SU-DHL-6 (cell line): ENCODE data around the gene PLD5.

Experiments used
- H2AFZ ChIP-seq: fragments of 200-600 bp; sonication (generic); 2 replicates; pipeline ENCODE4 v1.6.1; 2014; ENCODE audit warnings: low read depth, mild to moderate bottlenecking, moderate library complexity, mixed read lengths, antibody characterized with exemption, low read length; ENCODE audit not compliant: severe bottlenecking
- H3F3A ChIP-seq: fragments of 200-600 bp; shearing (Covaris generic); 2 replicates; pipeline ENCODE4 v1.6.0; 2016; ENCODE audit warnings: antibody characterized with exemption, mild to moderate bottlenecking; ENCODE audit not compliant: insufficient read depth
- H3K27ac ChIP-seq: fragments of 200-600 bp; sonication (generic); 2 replicates; pipeline ENCODE4 v1.5.1; 2016; ENCODE audit warnings: low read depth, mild to moderate bottlenecking, low read length, moderate library complexity, mixed read lengths
- H3K27me3 ChIP-seq: fragments of 200-600 bp; sonication (generic), shearing (Covaris generic); 2 replicates; pipeline ENCODE4 v1.6.0; 2014; ENCODE audit warnings: mild to moderate bottlenecking, low read length
- H3K36me3 ChIP-seq: fragments of 200-600 bp; sonication (generic); 2 replicates; pipeline ENCODE4 v1.6.1; 2014; ENCODE audit warnings: mild to moderate bottlenecking, low read length, mixed read lengths
- H3K4me2 ChIP-seq: fragments of 300-600, 200-600 bp; shearing (Covaris generic), sonication (generic); 2 replicates; pipeline ENCODE4 v1.6.0; 2014; ENCODE audit warnings: low read length, low read depth, mild to moderate bottlenecking; ENCODE audit not compliant: poor library complexity, severe bottlenecking
- H3K4me3 ChIP-seq: fragments of 200-600 bp; sonication (generic); 2 replicates; pipeline ENCODE4 v1.5.1; 2014; ENCODE audit warnings: antibody characterized with exemption, low read length, mild to moderate bottlenecking, mixed read lengths; ENCODE audit not compliant: insufficient read depth, poor library complexity, severe bottlenecking
- H3K79me2 ChIP-seq: fragments of 200-600 bp; sonication (generic); 2 replicates; pipeline ENCODE4 v1.6.1; 2014; ENCODE audit warnings: mild to moderate bottlenecking, low read length, moderate library complexity; ENCODE audit not compliant: insufficient read depth
- H3K9ac ChIP-seq: fragments of 200-600 bp; sonication (generic); 2 replicates; pipeline ENCODE4 v1.7.0; 2014; ENCODE audit warnings: mild to moderate bottlenecking, low read length
- H3K9me2 ChIP-seq: fragments of 200-600 bp; sonication (generic); replicated peaks from 2 replicates; pipeline ENCODE4 v1.6.1; 2014; ENCODE audit warnings: low read length; ENCODE audit not compliant: insufficient read depth
- H3K9me3 ChIP-seq: fragments of 200-600 bp; sonication (generic); 2 replicates; pipeline ENCODE4 v1.6.1; 2014; ENCODE audit warnings: low read length, mixed read lengths; ENCODE audit not compliant: insufficient read depth
- H4K20me1 ChIP-seq: fragments of 200-600 bp; sonication (generic); 2 replicates; pipeline ENCODE4 v1.6.1; 2014; ENCODE audit warnings: low read depth, mild to moderate bottlenecking, antibody characterized with exemption, low read length, moderate library complexity, mixed read lengths
- CTCF ChIP-seq: fragments of 200-600 bp; sonication (generic); IDR thresholded peaks from one replicate; pipeline ENCODE4 v1.5.1; 2017; ENCODE audit warnings: antibody characterized with exemption, mild to moderate bottlenecking, low read length, moderate library complexity; ENCODE audit not compliant: insufficient read depth, poor library complexity, severe bottlenecking
- EZH2phosphoT487 ChIP-seq: fragments of 200-600 bp; sonication (generic), shearing (Covaris generic); conservative IDR thresholded peaks from 2 replicates; pipeline ENCODE4 v1.6.1; 2018; ENCODE audit warnings: mild to moderate bottlenecking, antibody characterized with exemption, low read length, moderate library complexity, mixed read lengths

The PLD5 gene

GRCh38 chr1:242133351-242133750 is 391.1 kb downstream of the PLD5 start:
- no peaks in the 10 kb centered on the region for H3F3A ChIP-seq
- no peak overlapping the region for H3K4me2 ChIP-seq
- no peaks in the 10 kb centered on the region for H4K20me1 ChIP-seq
- no peaks in the 10 kb centered on the region for H3K27me3 ChIP-seq
- H3K4me3 ChIP-seq, result no peak overlapping the region
- no peak overlapping the region for H3K27ac ChIP-seq
- H3K79me2 ChIP-seq, result no peaks in the 10 kb centered on the region
- no peaks in the 10 kb centered on the region for H3K36me3 ChIP-seq
- H3K9me3 ChIP-seq, result no peaks in the 10 kb centered on the region
- H3K9ac ChIP-seq, result no peak overlapping the region
- no peak overlapping the region for H2AFZ ChIP-seq
- no peaks in the 10 kb centered on the region for H3K9me2 ChIP-seq
- TF ChIP-seq CTCF (no peak), EZH2phosphoT487 (no peak)

GRCh38 chr1:242132121-242132817 is 392.2 kb downstream of the PLD5 start:
- Histone ChIP-seq H3K27ac (no peak overlapping the region), H3K27me3 (no peaks in the 10 kb centered on the region), H3K9ac (no peak overlapping the region), H3F3A (no peaks in the 10 kb centered on the region), H3K9me3 (no peaks in the 10 kb centered on the region), H3K4me2 (no peak overlapping the region), H3K79me2 (no peaks in the 10 kb centered on the region), H3K9me2 (no peaks in the 10 kb centered on the region), H3K36me3 (no peaks in the 10 kb centered on the region), H3K4me3 (no peak overlapping the region), H2AFZ (no peak overlapping the region), H4K20me1 (no peaks in the 10 kb centered on the region)
- TF ChIP-seq EZH2phosphoT487 (no peak), CTCF (no peak)

- H3K27me3 ChIP-seq, result no peaks in the 10 kb centered on the region
- H2AFZ ChIP-seq, result no peak overlapping the region
- H3K36me3 ChIP-seq, result no peaks in the 10 kb centered on the region
- H3K4me2 ChIP-seq, result no peak overlapping the region
- no peaks in the 10 kb centered on the region for H4K20me1 ChIP-seq
- no peak overlapping the region for H3K27ac ChIP-seq
- no peak overlapping the region for H3K4me3 ChIP-seq
- H3F3A ChIP-seq, result no peaks in the 10 kb centered on the region
- H3K79me2 ChIP-seq, result no peaks in the 10 kb centered on the region
- no peak overlapping the region for H3K9ac ChIP-seq
- no peaks in the 10 kb centered on the region for H3K9me2 ChIP-seq
- H3K9me3 ChIP-seq, result no peaks in the 10 kb centered on the region
- TF ChIP-seq CTCF, result no peak
- no peak for TF ChIP-seq EZH2phosphoT487
Observed at GRCh38 chr1:242128951-242129502, 395.5 kb downstream of the PLD5 start.
